ENCODE data around the gene STRBP.

GRCh38 chr9:123131258-123131657 is 137.1 kb downstream of the STRBP start:
- TF ChIP-seq CTCF (IDR thresholded peaks at IDR 0.05; ENCODE audit: borderline replicate concordance, extremely low read depth, low read length, poor library complexity, severe bottlenecking) (no peak), EZH2 (IDR thresholded peaks at IDR 0.05; ENCODE audit: borderline replicate concordance, low read depth, low read length, severe bottlenecking) (no peak)
